NCI-H2196 treated with DMSO at 0.1 percent for 48 hours (cell line): Measurements from ENCODE around the gene DEDD2.

Source experiments
- DNase-seq: peaks from one replicate; lab custom pipeline; 2025; ENCODE audit not compliant: unreplicated experiment; lab: John Stamatoyannopoulos, UW

DEDD2 gene

GRCh38 chr19:42248270-42249148, 31.0 kb upstream of the DEDD2 start:
- no peak for DNase-seq

- no peak for DNase-seq
Observed at GRCh38 chr19:42247640-42248199, 30.2 kb upstream of the DEDD2 start.

GRCh38 chr19:42246922-42247639, 29.6 kb upstream of the DEDD2 start:
- no peak for DNase-seq

- no peak for DNase-seq
Observed at GRCh38 chr19:42246143-42246921, 28.9 kb upstream of the DEDD2 start.

GRCh38 chr19:42245231-42245630, 27.8 kb upstream of the DEDD2 start:
- DNase-seq = no peak

GRCh38 chr19:42244347-42245220, 27.1 kb upstream of the DEDD2 start:
- peak; percentile 88 for DNase-seq

GRCh38 chr19:42242512-42243409, 25.3 kb upstream of the DEDD2 start, which contains the start of gene GSK3A:
GSK3A (minus strand) TSS chr19:42242602; CDS start chr19:42242465, 137 bp downstream.
- peak; percentile 99 for DNase-seq

- DNase-seq = no peak
Observed at GRCh38 chr19:42242069-42242511, 24.6 kb upstream of the DEDD2 start.

GRCh38 chr19:42241279-42241678, 23.8 kb upstream of the DEDD2 start:
- no peak for DNase-seq

GRCh38 chr19:42239544-42240220, 22.2 kb upstream of the DEDD2 start:
- DNase-seq = no peak

- no peak for DNase-seq
Observed at GRCh38 chr19:42235181-42235580, 17.7 kb upstream of the DEDD2 start.

GRCh38 chr19:42234364-42234763, 16.9 kb upstream of the DEDD2 start:
- DNase-seq = no peak

GRCh38 chr19:42233678-42234292, 16.3 kb upstream of the DEDD2 start:
- DNase-seq = no peak

- DNase-seq = no peak
Observed at GRCh38 chr19:42233106-42233505, 15.6 kb upstream of the DEDD2 start.

GRCh38 chr19:42232435-42232834, 15.0 kb upstream of the DEDD2 start:
- DNase-seq = no peak

- DNase-seq = no peak
Observed at GRCh38 chr19:42230571-42230970, 13.1 kb upstream of the DEDD2 start.

GRCh38 chr19:42229855-42230351, 12.4 kb upstream of the DEDD2 start:
- no peak for DNase-seq
